Measurements from ENCODE around the gene CYP4F3.
"Not testable (repeated sequence)": the region's sequence is repeated elsewhere in the genome, so short reads cannot be mapped to it uniquely, and the experiment has no call there.

The CYP4F3 gene

DNA sequence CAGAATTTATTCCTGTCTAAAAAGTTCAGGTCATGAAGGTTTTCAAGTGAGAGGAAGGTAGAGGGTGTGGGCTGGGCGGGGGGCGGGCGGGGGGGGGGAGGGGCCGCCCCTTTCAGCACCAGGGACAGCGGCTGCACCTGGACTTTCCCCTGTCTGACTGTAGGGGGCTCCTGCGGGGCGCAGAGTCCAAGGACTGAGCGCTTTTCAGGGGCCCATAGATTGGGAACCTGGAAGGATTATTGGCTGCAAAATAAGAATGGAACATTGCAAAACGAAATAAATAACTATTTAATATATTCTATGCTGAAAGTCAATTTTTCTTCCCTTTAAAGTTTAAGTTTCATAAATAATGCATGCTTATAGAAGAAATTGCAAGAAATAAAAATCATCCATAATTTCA is 8.9 kb upstream of the CYP4F3 start:
- DNase-seq (ENCODE audit: low spot score): peak; percentile 52

DNA sequence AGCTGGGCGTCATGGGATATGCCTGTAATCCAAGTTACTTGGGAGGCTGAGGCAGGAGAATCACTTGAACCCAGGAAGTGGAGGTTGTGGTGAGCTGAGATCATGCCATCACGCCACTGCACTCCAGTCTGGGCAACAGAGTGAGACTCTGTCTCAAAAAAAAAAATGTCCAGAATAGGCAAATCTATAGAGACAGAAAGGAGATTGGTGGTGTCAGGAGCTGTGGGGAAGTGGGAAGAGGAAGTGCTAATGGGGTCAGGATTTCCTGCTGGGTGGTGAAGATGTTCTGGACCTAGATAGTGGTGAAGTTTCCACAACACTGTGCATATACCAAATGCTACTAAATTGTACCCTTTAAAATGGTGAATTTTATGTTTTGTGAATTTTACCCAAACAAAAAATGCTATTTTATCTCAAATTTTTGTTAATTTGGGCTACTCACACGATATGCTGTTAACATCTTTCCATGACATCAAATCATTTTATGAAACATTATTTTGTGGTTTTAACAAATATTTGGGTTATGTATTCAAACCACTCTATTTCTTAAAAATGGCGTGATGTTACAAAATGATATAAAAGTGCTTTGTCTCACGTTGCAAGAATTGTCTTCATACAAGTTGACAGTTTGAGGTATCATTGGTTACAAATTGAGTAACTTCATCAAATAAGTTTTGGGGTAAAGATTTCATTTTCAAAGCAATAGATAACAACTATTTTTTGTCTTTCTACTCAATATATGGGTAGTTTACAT is 7.4 kb upstream of the CYP4F3 start:
- DNase-seq (ENCODE audit: low spot score): no peak

DNA sequence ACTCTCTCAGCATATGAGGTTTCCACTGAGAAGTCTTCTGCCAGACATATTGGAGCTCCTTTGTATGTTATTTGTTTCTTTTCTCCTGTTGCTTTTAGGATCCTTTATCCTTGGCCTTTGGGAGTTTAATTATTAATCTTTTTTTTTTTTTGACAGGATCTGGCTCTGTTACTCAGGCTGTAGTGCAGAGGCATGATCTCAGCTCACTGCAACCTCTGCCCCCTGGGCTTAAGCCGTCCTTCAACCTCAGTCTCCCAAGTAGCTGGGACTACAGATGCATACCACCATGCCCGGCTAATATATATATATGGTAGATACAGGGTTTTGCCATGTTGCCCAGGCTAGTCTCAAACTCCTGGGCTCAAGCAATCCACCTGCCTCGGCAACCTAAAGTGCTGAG is 6.6 kb upstream of the CYP4F3 start:
- no peak for DNase-seq (ENCODE audit: low spot score)

DNA sequence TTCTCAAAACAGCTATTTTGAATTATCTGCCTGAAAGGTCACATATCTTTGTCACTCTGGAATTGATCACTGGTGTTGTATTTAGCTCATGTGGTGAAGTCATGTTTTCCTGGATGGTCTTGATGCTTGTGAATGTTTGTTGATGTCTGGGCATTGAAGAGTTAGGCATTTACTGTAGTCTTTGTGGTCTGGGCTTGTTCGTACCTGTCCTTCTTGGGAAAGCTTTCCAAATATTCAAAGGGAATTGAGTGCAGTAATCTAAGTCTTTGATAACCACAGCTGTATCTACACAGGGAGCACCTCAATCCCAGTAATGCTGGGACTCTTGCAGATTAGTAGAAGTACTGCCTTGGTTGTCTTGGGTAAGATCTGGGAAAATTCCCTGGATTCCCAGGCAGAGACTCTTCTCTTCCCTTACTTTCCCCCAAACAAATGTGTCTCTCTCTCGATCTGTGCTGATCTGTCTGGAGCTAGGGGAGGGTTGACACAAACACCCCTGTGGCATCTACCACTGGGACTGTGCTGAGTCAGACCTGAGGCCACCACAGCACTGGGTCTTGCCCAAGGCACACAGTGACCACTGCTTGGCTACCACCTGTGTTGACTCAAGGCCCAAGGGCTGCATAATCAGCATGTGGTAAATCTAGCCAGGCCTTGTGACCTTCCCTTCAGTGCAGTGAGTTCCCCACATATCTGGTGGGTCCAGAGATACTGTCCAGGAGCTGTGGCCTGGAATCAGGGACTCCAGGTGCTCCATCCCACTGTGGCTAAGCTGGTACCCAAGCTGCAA is 5.5 kb upstream of the CYP4F3 start:
- DNase-seq (ENCODE audit: low spot score): no peak

DNA sequence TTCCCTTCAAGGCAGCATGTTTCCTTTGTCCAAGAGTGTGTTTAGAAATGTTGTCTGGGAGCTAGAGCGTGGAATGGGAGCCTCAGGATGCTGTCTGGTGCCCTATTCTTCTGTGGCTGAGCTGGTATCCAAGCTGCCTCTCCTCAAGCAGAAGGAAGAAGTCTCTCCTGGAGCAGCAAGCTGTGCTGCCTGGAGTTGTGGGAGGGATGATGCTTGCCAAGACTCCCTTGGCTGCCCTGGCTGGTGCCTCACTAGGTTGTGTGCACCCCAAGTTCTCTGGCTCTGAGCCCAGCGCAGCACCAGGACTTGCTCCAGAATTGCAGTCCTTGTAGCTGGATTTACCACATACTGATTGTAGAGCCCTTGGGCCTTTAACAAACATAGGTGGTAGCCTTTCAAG is 4.7 kb upstream of the CYP4F3 start:
- no peak for DNase-seq (ENCODE audit: low spot score)

DNA sequence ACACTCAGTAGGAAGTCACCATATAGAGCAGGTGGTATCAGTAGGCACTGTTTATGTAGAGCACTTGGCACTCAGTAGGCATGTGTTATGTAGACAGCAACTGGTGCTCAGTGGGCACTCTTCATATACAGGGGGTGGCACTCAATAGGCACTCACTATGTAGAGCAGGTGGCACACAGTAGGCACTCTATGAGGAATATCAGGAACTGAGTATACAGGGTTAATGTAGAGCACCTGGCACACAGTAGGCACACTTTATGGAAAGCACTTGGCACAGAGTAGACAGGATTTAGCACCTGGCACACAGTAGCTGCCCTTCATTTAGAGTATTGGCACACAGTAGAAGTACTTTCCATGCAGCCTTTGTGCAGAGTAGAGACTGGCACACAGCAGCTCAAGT is 1.1 kb upstream of the CYP4F3 start:
- DNase-seq (ENCODE audit: low spot score): no peak

DNA sequence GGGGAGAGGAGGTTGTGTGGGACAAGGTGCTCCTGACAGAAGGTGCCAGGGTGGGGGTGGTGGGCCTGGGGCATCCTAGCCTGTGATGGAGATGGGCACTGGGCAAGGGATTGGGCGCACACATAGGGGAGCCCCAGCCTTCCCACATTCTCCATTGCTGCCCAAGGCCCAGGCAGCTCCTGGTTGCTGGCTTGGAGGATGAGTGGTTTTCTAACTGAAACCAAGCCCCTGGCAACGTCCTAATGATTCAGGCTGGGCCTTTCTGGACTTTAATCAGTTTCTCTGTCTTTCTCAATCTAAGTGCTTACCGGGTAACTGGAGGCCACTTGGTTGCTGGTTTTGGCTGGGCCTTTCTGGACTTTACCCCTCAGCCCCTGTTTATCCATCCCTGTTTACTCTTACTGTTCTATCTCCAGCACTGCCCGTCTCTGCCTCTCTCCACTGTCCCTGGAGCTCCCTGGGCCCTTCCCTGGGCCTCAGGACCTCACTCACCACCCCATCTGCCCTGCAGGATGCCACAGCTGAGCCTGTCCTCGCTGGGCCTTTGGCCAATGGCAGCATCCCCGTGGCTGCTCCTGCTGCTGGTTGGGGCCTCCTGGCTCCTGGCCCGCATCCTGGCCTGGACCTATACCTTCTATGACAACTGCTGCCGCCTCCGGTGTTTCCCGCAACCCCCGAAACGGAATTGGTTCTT is 354 bp downstream of the CYP4F3 start:
- DNase-seq (ENCODE audit: low spot score): no peak

DNA sequence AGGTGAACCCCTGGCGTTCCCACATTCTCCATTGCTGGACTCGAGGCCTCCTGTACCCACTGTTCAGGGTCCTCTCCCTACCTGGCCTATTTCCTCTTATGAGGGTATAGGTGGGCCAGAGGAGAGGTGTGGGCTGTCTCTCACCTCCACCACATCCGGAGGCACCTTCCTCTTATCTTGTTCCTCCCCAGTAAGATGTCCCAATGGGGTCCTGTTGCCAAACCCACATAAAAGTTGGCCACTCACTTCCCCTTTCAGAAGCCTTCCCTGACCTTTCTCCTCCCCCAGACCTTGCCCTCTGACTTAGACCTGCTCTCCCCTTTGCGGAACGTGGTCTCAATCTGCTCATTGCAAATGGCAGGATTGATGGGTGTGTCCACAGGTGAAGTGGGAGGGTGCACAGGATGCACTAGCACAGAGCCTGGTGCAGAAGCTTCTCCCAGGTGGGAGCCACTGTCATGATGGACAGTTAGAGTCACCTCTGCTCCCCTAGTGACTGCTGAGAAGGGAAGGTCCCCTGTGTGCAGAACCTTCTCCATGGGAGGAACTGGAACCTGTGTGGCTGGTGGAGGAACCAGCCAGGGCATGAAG is 1.3 kb downstream of the CYP4F3 start:
- no peak for DNase-seq (ENCODE audit: low spot score)

DNA sequence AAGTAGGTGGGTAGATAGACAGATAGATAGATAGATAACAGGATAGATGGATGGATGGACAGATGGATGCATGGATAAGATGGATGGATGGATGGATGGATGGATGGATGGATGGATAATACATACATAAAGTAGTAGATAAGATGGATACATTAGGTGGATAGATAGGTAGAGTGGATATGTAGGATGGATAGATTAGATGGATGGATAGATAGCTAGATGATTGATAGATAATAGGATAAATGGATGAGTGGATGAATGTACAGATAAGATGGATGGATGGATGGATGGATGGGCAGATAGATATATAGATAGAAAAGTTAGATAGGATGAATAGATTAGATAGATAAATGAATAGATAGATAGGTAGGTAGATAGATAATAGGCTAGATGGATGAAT is 2.1 kb downstream of the CYP4F3 start:
- no peak for DNase-seq (ENCODE audit: low spot score)

DNA sequence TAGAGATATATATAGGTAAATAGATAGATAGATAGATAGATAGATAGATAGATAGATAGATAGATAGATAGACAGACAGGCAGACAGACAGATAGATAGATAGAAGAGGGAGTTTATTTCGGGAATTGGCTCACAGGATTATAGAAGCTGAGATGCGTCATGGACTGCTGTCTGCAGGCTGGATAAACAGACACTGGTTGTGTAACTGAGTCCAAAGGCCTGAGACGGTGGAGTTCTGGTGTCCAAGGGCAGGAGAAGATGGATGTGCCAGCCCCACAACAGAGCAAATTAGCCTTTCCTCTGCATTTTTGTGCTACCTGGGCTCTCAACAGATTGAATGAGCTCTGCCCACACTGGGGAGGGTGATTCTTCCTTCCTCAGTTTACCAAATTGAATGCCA is 2.7 kb downstream of the CYP4F3 start:
- no peak for DNase-seq (ENCODE audit: low spot score)

DNA sequence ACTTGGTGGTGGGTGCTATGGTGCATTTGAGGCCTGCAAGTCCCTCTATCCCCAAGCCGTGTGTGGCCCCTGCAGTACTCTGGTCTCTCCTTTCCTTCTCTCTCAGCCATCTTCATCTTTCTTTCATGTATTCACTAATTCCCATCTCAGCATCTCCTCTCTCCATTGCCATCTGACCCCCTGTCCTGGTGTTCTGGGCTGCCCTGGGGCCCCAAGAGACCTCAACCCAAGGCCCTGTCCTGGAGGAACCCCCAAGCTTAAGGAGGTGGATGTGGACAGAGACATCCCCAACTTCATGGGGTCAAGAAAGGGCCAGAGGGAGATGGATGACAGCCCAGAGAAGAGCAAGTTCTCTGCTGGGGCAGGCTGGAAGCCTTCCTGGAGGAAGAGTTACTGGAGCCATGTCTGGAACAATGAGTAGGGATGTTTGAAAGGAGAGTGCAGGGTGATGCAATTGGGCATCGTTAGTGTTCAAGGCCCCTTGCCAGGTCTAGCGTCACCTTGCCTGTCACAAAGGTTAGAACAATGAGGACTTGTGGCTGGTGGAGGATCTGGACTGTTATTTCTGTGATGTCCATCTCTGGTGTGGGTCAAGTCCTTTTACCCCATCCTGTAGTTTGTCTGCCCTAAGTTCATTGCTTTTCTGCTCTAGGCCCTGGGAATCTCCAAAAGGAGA is 3.5 kb downstream of the CYP4F3 start:
- no peak for DNase-seq (ENCODE audit: low spot score)

DNA sequence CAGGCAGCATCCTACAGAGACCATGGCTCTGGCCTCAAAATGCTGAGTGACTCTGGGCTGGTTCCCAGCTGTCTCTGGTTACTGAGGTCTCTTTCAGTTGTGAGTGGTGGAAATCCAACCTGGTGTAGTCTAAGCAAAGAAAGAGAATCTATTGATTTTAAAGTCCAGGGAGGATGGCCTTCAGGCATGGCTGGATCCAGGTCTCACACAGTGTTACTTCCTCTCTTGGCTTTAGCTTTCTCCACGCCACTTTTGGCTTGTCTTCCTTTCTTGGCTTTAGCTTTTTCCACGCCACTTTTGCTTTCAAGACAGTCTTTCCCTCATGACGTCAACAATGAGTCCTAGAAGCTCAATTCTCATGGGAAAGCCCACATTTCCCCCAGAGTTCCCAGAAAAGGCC is 4.1 kb downstream of the CYP4F3 start:
- no peak for DNase-seq (ENCODE audit: low spot score)

DNA sequence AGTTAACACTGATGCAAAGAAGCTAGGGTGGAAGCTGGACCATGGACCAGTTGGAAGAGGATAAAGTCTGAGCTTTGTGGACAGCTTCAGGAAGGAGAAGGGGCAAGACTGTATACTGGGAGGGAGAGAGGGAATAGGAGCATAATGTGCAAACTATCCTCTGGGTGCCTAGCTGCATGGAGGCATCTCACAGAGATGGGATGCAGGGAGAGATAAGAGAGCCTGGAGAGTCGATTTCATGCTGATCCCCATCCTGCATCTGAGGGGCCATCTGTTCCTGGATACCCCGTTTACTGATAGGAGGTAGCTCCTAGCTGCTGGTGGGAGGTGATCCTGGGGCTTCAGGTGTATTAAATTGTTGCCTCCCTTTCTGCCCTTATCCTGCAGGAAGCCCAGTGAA is 8.8 kb downstream of the CYP4F3 start:
- no peak for DNase-seq (ENCODE audit: low spot score)

DNA sequence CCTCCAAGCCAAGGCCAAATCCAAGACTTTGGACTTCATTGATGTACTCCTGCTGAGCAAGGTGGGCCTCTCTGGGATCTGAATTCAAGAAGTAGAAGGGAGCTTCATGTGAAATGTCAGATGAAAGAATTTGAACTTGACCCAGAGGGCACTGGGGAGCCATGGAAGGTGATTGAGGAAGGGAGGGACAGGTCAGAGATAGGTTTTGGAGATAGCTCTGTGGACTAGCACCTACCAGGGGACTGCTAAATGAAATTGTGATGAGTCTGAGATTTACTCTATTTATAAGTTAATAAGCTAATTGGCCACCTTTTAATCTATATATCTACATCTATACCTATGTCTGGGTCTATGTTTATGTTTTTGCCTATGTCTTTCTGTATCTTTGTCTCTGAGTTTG is 9.4 kb downstream of the CYP4F3 start:
- DNase-seq (ENCODE audit: low spot score): not testable (repeated sequence)

DNA sequence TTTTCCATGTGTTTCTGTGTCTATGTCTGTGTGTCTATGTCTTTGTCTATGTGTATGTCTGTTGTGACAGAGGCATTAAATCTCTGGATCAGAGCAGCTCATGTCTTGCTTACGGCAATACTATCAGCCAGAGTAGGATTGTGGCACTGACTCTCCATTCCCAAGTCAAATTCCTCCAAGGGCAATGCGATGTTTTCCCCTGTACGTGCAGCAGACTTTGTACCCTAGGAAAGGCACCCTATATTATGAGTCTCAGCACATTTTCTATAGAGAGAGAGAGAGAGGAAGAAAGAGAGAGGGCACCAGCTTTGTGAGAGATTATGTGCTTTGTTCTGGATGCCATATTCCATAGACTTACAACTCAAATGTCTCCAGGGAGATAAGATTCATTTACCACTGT is 11.1 kb downstream of the CYP4F3 start:
- DNase-seq (ENCODE audit: low spot score): no peak

DNA sequence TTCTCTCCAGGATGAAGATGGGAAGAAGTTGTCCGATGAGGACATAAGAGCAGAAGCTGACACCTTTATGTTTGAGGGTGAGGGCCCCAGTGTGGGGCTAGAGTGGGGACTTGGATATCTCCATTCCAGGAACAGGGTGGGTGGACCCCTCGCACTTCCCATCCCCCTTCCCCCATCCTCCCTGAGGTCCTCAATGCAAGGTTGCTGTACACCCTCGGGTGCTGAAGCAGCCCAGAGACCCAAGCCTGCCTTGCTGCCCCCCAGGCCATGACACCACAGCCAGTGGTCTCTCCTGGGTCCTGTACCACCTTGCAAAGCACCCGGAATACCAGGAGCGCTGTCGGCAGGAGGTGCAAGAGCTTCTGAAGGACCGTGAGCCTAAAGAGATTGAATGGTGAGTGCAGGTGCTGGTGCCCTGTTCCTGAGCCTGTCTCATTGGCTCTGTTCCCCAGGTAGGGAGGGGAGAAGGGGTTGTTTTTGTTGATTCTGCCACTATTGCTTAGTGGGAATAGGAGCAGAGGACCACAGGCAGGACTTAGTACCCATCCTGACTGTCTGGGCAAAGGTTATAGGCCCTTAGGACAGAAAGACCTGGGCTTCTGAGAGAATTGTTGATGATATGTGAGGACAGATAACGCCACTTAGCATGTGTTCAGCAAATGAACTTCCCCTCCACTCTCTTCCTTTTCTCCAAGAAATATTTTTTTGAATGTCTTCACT is 12.0 kb downstream of the CYP4F3 start:
- DNase-seq (ENCODE audit: low spot score): no peak

DNA sequence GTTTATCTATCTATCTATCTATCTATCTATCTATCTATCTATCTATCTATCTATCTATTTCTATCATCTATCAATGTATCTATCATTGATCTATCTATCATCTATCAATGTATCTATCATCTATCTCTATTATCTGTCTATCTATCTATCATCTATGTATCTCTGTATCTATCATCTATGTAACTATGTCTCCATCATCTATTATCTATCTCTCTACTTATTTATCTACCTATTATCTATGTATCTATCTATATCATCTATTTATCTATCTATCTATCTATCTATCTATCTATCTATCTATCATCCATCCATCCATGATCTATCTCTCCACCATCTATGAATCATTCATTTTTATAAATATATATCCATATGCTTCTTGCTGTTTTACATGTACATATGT is 15.8 kb downstream of the CYP4F3 start:
- DNase-seq (ENCODE audit: low spot score): no peak

DNA sequence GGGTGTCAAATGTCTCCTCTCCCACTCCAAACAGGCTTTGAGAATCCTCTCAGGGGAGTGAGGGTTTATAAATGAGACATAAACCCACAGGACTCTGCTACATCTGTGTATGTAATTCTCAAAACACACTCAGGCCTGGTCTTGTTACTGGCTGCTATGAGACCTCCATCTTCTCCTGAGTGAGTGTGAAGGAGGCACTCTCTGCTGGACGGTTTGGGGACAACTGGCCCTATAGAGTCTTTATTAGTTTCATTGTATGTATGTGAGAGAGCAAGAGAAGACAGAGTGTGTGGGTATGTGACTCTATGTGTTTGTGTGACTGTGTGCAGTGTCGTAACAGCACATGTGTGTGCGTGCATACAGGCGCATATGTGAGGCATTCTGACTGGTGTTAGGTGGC is 22.6 kb downstream of the CYP4F3 start:
- DNase-seq (ENCODE audit: low spot score): peak; percentile 54

DNA sequence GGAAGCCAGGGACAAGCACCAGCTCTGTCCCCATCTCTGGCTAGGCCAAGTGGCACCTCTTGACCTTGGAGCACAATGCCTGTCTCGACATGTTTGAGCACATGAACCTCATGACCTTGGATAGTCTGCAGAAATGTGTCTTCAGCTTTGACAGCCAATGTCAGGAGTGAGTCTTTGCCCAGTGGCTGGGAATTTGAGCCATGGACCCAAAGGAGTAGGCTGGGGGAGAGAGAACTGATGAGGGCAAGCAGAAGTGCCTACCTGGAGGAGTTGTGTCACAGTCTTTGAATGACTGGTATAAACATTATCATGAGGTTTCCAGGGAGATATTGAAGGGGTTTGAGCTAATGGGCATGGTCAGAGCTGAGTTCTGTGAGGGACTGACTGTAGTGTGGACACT is 25.5 kb downstream of the CYP4F3 start:
- no peak for DNase-seq (ENCODE audit: low spot score)

DNA sequence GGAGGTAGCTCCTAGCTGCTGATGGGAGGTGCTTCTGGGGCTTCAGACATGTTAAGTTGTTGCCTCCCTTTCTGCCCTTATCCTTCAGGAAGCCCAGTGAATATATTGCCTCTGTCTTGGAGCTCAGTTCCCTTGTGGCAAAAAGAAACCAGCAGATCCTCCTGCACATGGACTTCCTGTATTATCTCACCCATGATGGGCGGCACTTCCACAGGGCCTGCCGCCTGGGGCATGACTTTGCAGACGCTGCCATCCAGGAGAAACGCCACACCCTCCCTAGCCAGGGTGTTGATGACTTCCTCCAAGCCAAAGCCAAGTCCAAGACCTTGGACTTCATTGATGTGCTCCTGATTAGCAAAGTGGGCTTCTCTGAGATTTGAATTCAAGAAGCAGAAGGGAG is 26.2 kb downstream of the CYP4F3 start:
- DNase-seq (ENCODE audit: low spot score): peak; percentile 59

DNA sequence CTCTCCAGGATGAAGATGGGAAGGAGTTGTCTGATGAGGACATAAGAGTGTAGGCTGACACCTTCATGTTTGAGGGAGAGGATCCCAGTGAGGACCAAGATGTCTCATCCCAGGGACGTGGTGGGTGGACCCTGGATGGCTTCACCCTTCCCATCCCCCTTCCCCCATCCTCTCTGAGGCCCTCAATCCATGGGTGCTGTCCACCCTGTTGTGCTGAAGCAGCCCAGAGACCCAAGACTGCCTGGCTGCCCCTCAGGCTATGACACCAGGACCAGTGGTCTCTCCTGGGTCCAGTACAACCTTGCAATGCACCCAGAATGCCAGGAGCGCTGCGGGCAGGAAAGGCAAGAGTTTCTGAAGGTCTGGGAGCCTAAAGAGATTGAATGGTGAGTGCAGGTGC is 28.7 kb downstream of the CYP4F3 start:
- DNase-seq (ENCODE audit: low spot score): no peak

DNA sequence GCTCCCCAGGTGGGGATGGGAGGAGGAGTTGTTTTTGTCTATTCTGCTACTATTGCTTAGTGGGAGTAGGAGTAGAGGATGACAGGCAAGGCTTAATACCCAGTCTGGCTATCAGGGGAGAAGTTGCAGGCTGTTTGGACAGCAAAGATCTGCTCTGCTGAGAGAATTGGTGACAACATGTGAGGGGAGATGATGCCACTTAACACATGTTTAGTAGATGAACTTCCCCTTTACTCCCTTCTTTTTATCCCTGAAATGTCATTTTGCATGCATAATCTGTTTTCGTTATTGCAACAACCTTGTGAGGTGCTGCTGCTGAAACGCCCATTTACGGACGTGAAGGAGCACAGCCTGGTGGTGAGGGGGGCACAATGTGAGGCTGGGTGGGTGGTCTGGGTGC is 29.2 kb downstream of the CYP4F3 start:
- no peak for DNase-seq (ENCODE audit: low spot score)

Measured in hematopoietic multipotent progenitor cell treated with erythropoietin and hydrocortisone succinate and interleukin-3 and kit ligand, for 17 days (in vitro differentiated cells).